HG02981 (cell line): ENCODE data around the gene FKBP1A.

Source experiments
- ATAC-seq: cut with Tn5 transposase; IDR thresholded peaks from one replicate; pipeline ENCODE4 v1.9.1; 2021; ENCODE audit warnings: mild to moderate bottlenecking, moderate library complexity; ENCODE audit not compliant: unreplicated experiment

FKBP1A gene

GRCh38 chr20:1392693-1393506, at the start of gene FKBP1A:
Gene FKBP1A (minus strand): TSS chr20:1393054. CDS start chr20:1392998, 56 bp downstream.
- ATAC-seq: peak; percentile 77

- no peak for ATAC-seq
Measured at GRCh38 chr20:1442304-1442703, 49.5 kb upstream of the FKBP1A start.

- ATAC-seq: no peak
Measured at GRCh38 chr20:1441133-1441532, 48.3 kb upstream of the FKBP1A start.

- no peak for ATAC-seq
Measured at GRCh38 chr20:1440024-1440423, 47.2 kb upstream of the FKBP1A start.

- no peak for ATAC-seq
Measured at GRCh38 chr20:1438361-1438760, 45.5 kb upstream of the FKBP1A start.

- ATAC-seq: no peak
Measured at GRCh38 chr20:1437235-1437904, 44.5 kb upstream of the FKBP1A start.

- no peak for ATAC-seq
Measured at GRCh38 chr20:1436263-1436662, 43.4 kb upstream of the FKBP1A start.

GRCh38 chr20:1435337-1435699, 42.5 kb upstream of the FKBP1A start:
- ATAC-seq: no peak

GRCh38 chr20:1434571-1435336, 41.9 kb upstream of the FKBP1A start:
- ATAC-seq: no peak

- ATAC-seq: no peak
Measured at GRCh38 chr20:1431158-1431557, 38.3 kb upstream of the FKBP1A start.

- no peak for ATAC-seq
Measured at GRCh38 chr20:1430004-1430451, 37.2 kb upstream of the FKBP1A start.

- ATAC-seq: no peak
Measured at GRCh38 chr20:1429143-1429728, 36.4 kb upstream of the FKBP1A start.

- no peak for ATAC-seq
Measured at GRCh38 chr20:1427457-1428054, 34.7 kb upstream of the FKBP1A start.

- no peak for ATAC-seq
Measured at GRCh38 chr20:1426231-1426849, 33.5 kb upstream of the FKBP1A start.

- ATAC-seq: no peak
Measured at GRCh38 chr20:1424336-1424735, 31.5 kb upstream of the FKBP1A start.

- ATAC-seq: no peak
Measured at GRCh38 chr20:1423625-1424106, 30.8 kb upstream of the FKBP1A start.

- ATAC-seq: no peak
Measured at GRCh38 chr20:1423206-1423605, 30.4 kb upstream of the FKBP1A start.

GRCh38 chr20:1422753-1423152, 29.9 kb upstream of the FKBP1A start:
- ATAC-seq: no peak

GRCh38 chr20:1420066-1420465, 27.2 kb upstream of the FKBP1A start:
- no peak for ATAC-seq

GRCh38 chr20:1418350-1418749, 25.5 kb upstream of the FKBP1A start:
- ATAC-seq: no peak
